Neural progenitor cell (in vitro differentiated cells): ENCODE measurements around the gene TSHZ1.

ENCODE experiments used
- CTCF ChIP-seq: fragments of 200-600 bp; sonication (generic); IDR thresholded peaks from 2 replicates; pipeline ENCODE4 v1.5.1; 2017; ENCODE audit warnings: antibody characterized with exemption, mild to moderate bottlenecking
- EZH2 ChIP-seq: fragments of 200-600 bp; sonication (generic); IDR thresholded peaks from 2 replicates; pipeline ENCODE4 v1.6.1; 2017; ENCODE audit warnings: antibody characterized with exemption, mild to moderate bottlenecking, moderate library complexity
- EZH2phosphoT487 ChIP-seq: fragments of 200-600 bp; sonication (generic); IDR thresholded peaks from 2 replicates; pipeline ENCODE4 v1.6.1; 2017; ENCODE audit warnings: antibody characterized with exemption

- no peak for TF ChIP-seq CTCF
- TF ChIP-seq EZH2: peak; percentile 57
- peak; percentile 63 for TF ChIP-seq EZH2phosphoT487
Measured at GRCh38 chr18:75207310-75208154, 3.1 kb upstream of the TSHZ1 start.
